Activated CD8-positive, alpha-beta memory T cell treated with anti-CD3 and anti-CD28 coated beads for 36 hours (primary cell): ENCODE data around the gene ZMAT5. TPM values are rescaled to one million over a fixed set of nuclear protein-coding genes. Genes with fewer than 3 reads are reported as not detected.
"Not testable (repeated sequence)": the region's sequence is repeated elsewhere in the genome, so short reads cannot be mapped to it uniquely, and the experiment has no call there.

Source experiments
- CTCF ChIA-PET: fragments of 350-600 bp; sonication (Branson Sonifier 250); formaldehyde crosslinking; loops from one replicate; lab custom pipeline; 2021; ENCODE audit warnings: antibody characterized with exemption; lab: Charles Lee
- POLR2A ChIA-PET: fragments of 350-600 bp; sonication (Branson Sonifier 250); formaldehyde crosslinking; loops from one replicate; lab custom pipeline; 2021; ENCODE audit warnings: antibody characterized with exemption; lab: Charles Lee
- total RNA-seq, 2 experiments: library from RNA; stranded (reverse); gene quantifications; one replicate each; pipeline ENCODE4 v1.2.3, GENCODE V29; 2021

Gene ZMAT5
- total RNA-seq, 2 experiments from 2014 or later: 22.4 to 25.3 TPM

DNA sequence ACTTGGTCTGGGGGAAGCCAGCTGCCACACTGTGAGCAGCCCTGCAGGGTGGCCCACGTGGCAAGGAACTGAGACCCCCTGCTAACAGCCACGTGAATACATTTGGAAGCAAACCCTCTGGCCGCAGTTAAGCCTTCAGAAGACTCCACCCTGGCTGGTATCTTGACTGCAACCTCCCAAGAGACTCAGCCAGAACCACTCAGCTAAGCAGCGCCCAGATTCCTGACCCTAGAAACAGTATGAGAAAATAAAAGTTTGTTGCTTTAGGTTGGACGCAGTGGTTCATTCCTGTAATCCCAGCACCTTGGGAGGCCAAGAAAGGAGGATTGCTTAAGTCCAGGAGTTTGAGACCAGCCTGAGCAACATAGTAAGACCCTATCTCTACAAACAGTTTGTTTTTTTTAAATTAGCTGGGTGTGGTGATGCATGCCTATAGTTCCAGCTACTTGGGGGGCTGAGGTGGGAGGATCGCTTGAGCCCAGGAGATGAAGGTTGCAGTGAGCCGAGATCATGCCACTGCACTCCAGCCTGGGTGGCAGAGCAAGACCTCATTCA, 8.7 kb downstream of the ZMAT5 start:
- POLR2A ChIA-PET: no interaction called here
- CTCF ChIA-PET: no interaction called here

DNA sequence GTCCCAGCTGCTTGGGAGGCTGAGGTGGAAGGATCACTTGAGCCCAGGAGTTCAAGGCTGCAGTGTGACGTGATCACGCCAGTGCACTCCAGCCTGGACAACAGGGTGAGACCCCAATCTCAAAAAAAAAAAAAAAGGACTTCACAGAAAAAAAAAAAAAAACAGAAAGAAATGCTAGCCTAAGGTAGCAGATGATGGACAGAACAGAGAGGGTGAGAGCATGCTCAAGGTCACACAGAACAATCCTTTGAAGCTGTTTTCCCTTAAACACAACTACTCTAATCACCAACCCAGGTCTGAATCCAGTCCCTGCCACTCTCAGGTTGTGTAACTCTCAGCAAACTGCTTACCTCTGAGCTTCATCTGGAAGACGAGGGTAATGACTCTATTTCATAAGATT, 9.7 kb downstream of the ZMAT5 start:
- POLR2A ChIA-PET: interaction anchor here (0.6 kb wide), 1 partner anchor 170 kb away, joined by 5 read pairs; no protein-coding TSS in a partner anchor
- CTCF ChIA-PET: interaction anchor here (0.7 kb wide), 2 partner anchors 428 to 1471 kb away, joined by 4 to 5 read pairs; no protein-coding TSS in a partner anchor

GRCh38 chr22:29756341-29756740, 10.5 kb downstream of the ZMAT5 start:
- POLR2A ChIA-PET: no interaction called here
- CTCF ChIA-PET: interaction anchor here (0.7 kb wide), 1 partner anchor 1470 kb away, joined by 4 read pairs; no protein-coding TSS in a partner anchor

GRCh38 chr22:29755889-29756288, 10.9 kb downstream of the ZMAT5 start:
- POLR2A ChIA-PET: no interaction called here
- CTCF ChIA-PET: no interaction called here

DNA sequence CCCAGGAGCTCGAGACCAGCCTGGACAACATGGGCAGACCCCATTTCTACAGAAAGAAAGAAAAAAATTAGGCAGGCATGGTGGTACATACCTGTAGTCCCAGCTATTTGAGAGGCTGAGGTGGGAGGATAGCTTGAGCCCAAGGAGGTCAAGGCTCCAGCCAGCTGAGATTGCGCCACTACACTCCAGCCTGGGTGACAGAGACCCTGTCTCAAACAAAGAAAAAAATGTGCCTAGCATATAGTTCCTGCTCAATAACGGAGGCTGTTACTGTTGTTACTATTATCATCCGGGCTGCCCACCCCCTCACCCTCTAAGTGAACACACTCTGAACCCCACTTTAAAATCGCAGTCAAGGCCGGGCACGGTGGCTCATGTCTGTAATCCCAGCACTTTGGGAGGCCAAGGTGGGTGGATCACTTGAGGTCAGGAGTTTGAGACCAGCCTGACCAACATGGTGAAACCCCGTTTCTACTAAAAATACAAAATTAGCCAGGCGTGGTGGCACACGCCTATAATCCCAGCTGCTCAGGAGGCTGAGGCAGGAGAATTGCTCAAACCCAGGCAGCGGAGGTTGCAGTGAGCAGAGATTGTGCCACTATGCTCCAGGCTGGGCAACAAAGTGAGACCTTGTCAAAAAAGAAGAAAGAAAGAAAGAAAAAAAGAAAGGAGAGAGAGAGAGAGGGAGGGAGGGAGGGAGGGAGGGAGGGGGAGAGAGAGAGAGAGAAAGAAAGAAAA, 12.0 kb downstream of the ZMAT5 start:
- POLR2A ChIA-PET: not testable (repeated sequence)
- CTCF ChIA-PET: interaction anchor here (0.7 kb wide), 1 partner anchor 12 kb away, joined by 3 read pairs; the partner anchor contains the start of genes UQCR10 and ZMAT5

DNA sequence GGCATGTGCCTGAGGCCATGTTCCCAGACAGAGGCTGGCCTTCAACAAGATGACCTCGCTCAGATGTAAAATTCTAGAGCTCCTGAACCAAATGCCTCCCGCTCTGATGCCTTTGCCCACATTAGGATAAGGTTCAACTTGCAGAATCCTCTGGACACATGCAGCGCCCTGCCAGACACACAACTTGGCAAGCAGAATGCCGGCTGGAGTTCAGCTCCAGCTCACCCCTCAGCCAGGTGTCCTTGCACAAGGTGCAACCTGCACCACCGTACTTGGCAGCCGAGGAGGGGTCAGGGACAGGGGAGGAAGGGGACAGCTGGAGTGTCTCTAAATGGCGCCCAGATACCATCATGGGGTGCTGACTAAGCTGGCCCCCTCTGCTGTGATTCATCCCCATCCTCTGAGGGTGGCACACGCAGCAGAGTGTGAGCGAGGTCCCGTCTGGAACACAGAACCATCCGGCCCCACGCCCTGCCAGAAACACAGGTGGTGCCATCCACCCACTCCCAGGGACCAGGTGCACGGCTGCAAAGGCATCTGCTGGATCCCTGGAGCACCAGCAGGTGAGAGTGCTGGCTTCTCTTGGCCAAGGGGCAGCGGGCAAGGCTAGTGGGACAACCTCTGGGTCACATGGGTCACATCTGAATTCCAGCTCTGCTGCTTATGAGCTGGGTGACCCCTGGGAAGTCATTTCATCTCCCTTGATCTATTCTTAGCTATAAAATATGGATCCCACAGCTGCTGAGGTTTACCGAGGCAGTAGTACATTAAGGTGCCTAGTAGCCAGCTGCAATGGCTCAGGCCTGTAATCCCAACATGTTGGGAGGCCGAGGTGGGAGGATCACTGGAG, 12.8 kb downstream of the ZMAT5 start:
- CTCF ChIA-PET: interaction anchor here (0.7 kb wide), 1 partner anchor 12 kb away, joined by 3 read pairs; the partner anchor contains the start of genes UQCR10 and ZMAT5
- POLR2A ChIA-PET: no interaction called here

GRCh38 chr22:29751669-29752068, 15.1 kb downstream of the ZMAT5 start:
- ChIA-PET CTCF (no interaction called here), POLR2A (no interaction called here)

GRCh38 chr22:29750559-29751538, 16.0 kb downstream of the ZMAT5 start:
- ChIA-PET POLR2A (no interaction called here), CTCF (no interaction called here)

DNA sequence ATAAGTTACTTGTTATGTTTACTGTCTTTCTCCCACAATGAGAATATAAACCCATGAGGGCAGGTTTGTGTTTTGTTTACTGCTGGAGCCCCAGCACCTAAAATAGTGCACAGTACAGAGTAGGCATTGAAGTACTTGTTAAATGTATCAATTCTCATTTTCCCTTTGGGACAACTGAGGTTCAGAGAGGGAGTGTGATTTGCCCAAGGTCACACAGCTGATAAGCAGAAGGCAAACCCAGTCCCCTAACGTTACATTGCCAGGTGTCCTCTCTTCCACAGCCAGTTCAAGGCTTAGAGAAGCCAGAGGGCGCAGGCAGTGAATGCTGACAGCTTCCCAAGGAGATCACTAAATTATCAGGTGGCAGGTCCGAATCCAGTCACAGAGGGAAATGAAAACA, 16.8 kb downstream of the ZMAT5 start:
- POLR2A ChIA-PET: no interaction called here
- CTCF ChIA-PET: no interaction called here

DNA sequence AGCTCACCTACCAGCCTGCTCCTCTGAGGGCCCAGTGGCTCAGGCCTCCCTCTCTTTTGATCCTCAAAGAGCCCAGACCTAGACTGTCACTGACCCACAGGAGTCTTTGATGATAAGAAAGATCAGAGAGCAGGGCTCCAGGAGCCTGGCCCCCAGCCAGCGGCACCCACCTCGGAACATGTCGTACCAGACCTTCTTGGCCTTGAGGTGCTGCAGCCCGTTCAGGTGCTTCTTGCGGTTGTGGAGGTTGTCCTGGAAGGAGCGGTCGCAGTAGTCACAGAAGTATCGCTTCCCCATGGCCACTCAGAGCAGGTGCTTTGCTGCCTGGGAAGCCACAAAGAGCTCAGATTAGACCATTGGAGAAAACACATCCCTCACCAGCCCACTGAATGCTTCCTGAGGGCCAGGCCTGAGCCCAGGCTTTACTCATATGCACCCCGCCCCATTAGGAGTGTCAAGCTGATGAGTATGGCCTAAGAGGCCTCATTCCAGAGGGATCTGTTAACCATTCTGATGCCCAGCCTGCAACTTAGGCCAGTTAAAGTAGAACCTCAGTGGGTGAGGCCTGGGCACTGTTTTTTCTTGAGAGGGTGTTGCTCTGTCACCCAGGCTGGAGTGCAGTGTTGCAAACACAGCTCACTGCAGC, 18.4 kb downstream of the ZMAT5 start:
- ChIA-PET CTCF (no interaction called here), POLR2A (no interaction called here)

- POLR2A ChIA-PET: no interaction called here
- CTCF ChIA-PET: no interaction called here
These were observed 19.0 kb downstream of the ZMAT5 start for GRCh38 chr22:29747832-29748231.

DNA sequence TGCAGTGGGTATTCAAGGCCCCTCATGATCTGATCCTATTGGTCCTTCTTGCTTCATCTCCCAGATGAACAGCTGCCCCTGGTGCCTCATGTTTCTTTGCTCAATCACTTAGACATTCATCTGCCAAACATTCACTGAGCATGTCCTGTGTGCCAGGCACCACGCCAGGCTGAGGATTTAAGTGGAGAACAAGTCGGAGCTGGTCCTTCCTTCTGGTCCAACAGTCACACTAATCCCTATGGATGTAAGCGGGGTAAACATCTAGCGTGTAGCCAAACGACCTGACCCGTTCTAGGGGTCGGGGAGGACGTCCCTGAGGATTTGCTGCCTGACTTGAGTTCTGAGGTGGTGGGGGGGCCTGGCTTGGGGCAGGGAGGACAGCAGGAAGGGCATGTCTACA, 21.9 kb downstream of the ZMAT5 start:
- POLR2A ChIA-PET: no interaction called here

GRCh38 chr22:29742326-29742725, 24.5 kb downstream of the ZMAT5 start:
- POLR2A ChIA-PET: no interaction called here
- CTCF ChIA-PET: no interaction called here

More for the DNA sequence above, 21.9 kb downstream of the ZMAT5 start:
- CTCF ChIA-PET: no interaction called here

- ChIA-PET POLR2A (no interaction called here), CTCF (no interaction called here)
These were observed 24.9 kb downstream of the ZMAT5 start for GRCh38 chr22:29741926-29742325.

DNA sequence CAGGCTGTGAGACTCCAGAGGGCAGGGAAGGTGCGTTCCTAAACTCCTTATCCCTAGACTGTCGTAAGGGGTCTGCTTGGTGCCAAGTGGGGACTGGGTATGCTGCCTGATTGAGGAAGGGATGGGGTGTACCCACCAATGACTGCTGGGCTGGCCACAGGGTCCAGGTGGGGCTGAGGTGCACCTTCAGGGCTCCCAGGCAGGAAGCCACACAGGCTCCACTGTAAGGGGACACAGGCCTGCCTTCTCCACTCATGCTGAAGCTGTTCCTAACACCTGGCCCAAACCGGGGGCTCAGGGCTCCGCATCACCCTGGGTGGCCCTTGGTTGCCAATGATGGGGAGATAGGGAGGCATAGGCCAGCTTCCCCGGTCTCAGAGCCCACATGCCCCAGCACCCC, 26.6 kb downstream of the ZMAT5 start:
- ChIA-PET POLR2A (no interaction called here), CTCF (no interaction called here)

- ChIA-PET CTCF (no interaction called here), POLR2A (no interaction called here)
These were observed 27.4 kb downstream of the ZMAT5 start for GRCh38 chr22:29739346-29739875.

DNA sequence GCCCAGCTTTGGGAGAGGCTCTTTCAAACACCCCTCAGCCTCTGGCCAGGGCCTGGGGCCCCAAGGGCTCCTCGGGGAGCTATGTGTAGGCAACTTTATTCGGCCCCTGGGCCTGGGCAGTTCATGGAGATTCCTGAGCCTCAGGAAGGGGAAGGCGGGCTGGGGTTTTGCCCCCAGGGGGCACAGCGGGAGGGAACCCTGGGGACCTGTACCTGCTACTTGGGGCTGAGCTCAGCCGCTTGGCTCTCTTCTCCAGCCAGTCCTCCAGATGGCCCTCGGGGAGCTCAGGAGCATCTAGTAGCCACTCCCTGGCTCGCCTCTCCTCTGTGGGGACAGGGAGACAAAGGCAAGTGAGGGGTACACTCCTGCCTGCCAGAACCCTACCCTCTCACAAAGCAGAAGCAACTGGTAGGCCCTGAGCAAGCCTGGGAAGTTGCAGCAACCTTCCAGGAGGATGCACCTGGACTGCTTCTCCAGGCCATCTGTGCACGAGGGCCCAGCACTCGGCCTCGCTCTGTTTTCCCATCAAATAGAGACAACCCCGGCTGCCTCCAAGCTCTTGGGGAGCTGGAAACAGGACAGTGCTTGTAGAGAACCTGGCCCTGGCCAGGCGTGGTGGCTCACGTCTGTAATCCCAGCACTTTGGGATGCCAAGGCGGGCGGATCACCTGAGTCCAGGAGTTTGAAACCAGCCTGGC, 28.5 kb downstream of the ZMAT5 start:
- CTCF ChIA-PET: no interaction called here

More for the DNA sequence above, 28.5 kb downstream of the ZMAT5 start:
- POLR2A ChIA-PET: no interaction called here
